ENCODE data around the gene SDHD. TPM values are rescaled to one million over a fixed set of nuclear protein-coding genes. Genes with fewer than 3 reads are reported as not detected.

SDHD gene
- total and polyA plus RNA-seq, 9 of the 15 experiments (the other 6 are each of a cell fraction or from before 2014, with no cell fraction given) = 150 to 1,225 (median 215) TPM

- no peak for TF ChIP-seq ZNF699 (CRISPR knock-in tag; IDR thresholded peaks at IDR 0.05; ENCODE audit: insufficient replicate concordance)
- no peak for TF ChIP-seq GABPB2 (CRISPR knock-in tag; conservative IDR thresholded peaks at IDR 0.05)
- peak; percentile 84; the same call in 1 of the 2 replicates for TF ChIP-seq SP1 (CRISPR knock-in tag; IDR thresholded peaks at IDR 0.05)
- TF ChIP-seq SETDB1 (IDR thresholded peaks at IDR 0.05; ENCODE audit: low read length) = no peak
- no peak; the same call in 1 of the 2 replicates for TF ChIP-seq MGA (IDR thresholded peaks at IDR 0.05)
- TF ChIP-seq STAT5A (IDR thresholded peaks at IDR 0.05; ENCODE audit: borderline replicate concordance, low read length) = no peak
- TF ChIP-seq CREBBP (IDR thresholded peaks at IDR 0.05; ENCODE audit: low read depth, low read length) = no peak
- TF ChIP-seq FOS (IDR thresholded peaks at IDR 0.05; ENCODE audit: extremely low read depth, insufficient read length) = peak; percentile 59
- peak; percentile 99 for TF ChIP-seq KDM2B (CRISPR knock-in tag; IDR thresholded peaks at IDR 0.05)
- TF ChIP-seq ZNF449 (CRISPR knock-in tag; IDR thresholded peaks at IDR 0.05) = no peak
- no peak for TF ChIP-seq HMGN3 (IDR thresholded peaks at IDR 0.05; ENCODE audit: borderline replicate concordance, extremely low read depth, insufficient read length, low read depth, low read length)
- peak; percentile 7; the same call in 1 of the 2 replicates for TF ChIP-seq MIER1 (IDR thresholded peaks at IDR 0.05; ENCODE audit: low read depth)
- no peak; the same call in 1 of the 2 replicates for TF ChIP-seq MITF (IDR thresholded peaks at IDR 0.05)
Observed at GRCh38 chr11:112086422-112087191, at the start of gene SDHD, which contains the start of gene TIMM8B (continued).

Data from K562 (cell line).